DND-41 (cell line): ENCODE data around the gene HNRNPLL.

Experiments used
- ATAC-seq: fragments of 200-7000 bp; cut with Tn5 transposase; 3 replicates; pipeline ENCODE4 v1.9.1; 2021; ENCODE audit warnings: low read depth; ENCODE audit not compliant: insufficient read depth
- DNase-seq: peaks from one replicate; pipeline ENCODE4 v3.0.0-alpha.2; 2020
- H2AFZ ChIP-seq: 2 replicates; pipeline ENCODE4 v1.6.0; 2012; ENCODE audit warnings: low read depth, low read length
- H3K27ac ChIP-seq: 2 replicates; pipeline ENCODE4 v1.5.1; 2012; ENCODE audit warnings: low read length, inconsistent platforms
- H3K27me3 ChIP-seq: fragments of 200-600 bp; sonication (generic); 2 replicates; pipeline ENCODE4 v1.6.0; 2012; ENCODE audit warnings: low read length, mild to moderate bottlenecking, inconsistent platforms; ENCODE audit not compliant: insufficient read depth, poor library complexity
- H3K36me3 ChIP-seq: 2 replicates; pipeline ENCODE4 v1.5.1; 2012; ENCODE audit warnings: low read length, inconsistent platforms; ENCODE audit not compliant: insufficient read depth
- H3K4me1 ChIP-seq: 2 replicates; pipeline ENCODE4 v1.5.1; 2012; ENCODE audit warnings: mild to moderate bottlenecking, low read length; ENCODE audit not compliant: insufficient read depth
- H3K4me2 ChIP-seq: 2 replicates; pipeline ENCODE4 v1.6.0; 2012; ENCODE audit warnings: mild to moderate bottlenecking, moderate library complexity, low read length, inconsistent platforms; ENCODE audit not compliant: insufficient read depth
- H3K4me3 ChIP-seq, 2 experiments: fragments of 200-600 bp in 1 of 2; shearing (Covaris generic) in 1 of 2; 2 replicates each; pipeline ENCODE4 v1.5.1; 2012 to 2016; ENCODE audit warnings: inconsistent platforms in 2 of 2, low read length in 2 of 2, mild to moderate bottlenecking in 2 of 2, low read depth in 1 of 2, moderate library complexity in 1 of 2
- H3K79me2 ChIP-seq: 2 replicates; pipeline ENCODE4 v1.6.0; 2012; ENCODE audit warnings: low read length, inconsistent platforms; ENCODE audit not compliant: insufficient read depth
- H3K9ac ChIP-seq: 2 replicates; pipeline ENCODE4 v1.6.0; 2012; ENCODE audit warnings: low read depth, mild to moderate bottlenecking, inconsistent platforms, low read length, moderate library complexity
- H3K9me3 ChIP-seq: 2 replicates; pipeline ENCODE4 v1.5.1; 2012; ENCODE audit warnings: low read length, moderate library complexity, mild to moderate bottlenecking, inconsistent platforms; ENCODE audit not compliant: insufficient read depth, severe bottlenecking
- H4K20me1 ChIP-seq: 2 replicates; pipeline ENCODE4 v1.6.0; 2012; ENCODE audit warnings: low read length; ENCODE audit not compliant: insufficient read depth
- EZH2 ChIP-seq: IDR thresholded peaks from 3 replicates; pipeline ENCODE4 v1.6.1; 2012; ENCODE audit warnings: borderline replicate concordance, low read depth, mild to moderate bottlenecking, moderate library complexity, low read length, inconsistent platforms; ENCODE audit not compliant: severe bottlenecking
- TF ChIP-seq, protein P1 (sequence below): IDR thresholded peaks from 2 replicates; pipeline ENCODE4 v1.5.1; 2012; ENCODE audit warnings: borderline replicate concordance, low read length, moderate library complexity, mild to moderate bottlenecking; ENCODE audit not compliant: poor library complexity, severe bottlenecking; ENCODE audit errors: extremely low read depth

Gene HNRNPLL

GRCh38 chr2:38586931-38587330, 15.8 kb downstream of the HNRNPLL start:
- TF ChIP-seq, protein P1, sequence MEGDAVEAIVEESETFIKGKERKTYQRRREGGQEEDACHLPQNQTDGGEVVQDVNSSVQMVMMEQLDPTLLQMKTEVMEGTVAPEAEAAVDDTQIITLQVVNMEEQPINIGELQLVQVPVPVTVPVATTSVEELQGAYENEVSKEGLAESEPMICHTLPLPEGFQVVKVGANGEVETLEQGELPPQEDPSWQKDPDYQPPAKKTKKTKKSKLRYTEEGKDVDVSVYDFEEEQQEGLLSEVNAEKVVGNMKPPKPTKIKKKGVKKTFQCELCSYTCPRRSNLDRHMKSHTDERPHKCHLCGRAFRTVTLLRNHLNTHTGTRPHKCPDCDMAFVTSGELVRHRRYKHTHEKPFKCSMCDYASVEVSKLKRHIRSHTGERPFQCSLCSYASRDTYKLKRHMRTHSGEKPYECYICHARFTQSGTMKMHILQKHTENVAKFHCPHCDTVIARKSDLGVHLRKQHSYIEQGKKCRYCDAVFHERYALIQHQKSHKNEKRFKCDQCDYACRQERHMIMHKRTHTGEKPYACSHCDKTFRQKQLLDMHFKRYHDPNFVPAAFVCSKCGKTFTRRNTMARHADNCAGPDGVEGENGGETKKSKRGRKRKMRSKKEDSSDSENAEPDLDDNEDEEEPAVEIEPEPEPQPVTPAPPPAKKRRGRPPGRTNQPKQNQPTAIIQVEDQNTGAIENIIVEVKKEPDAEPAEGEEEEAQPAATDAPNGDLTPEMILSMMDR, result no peak
- no peak for TF ChIP-seq EZH2
- Histone ChIP-seq H3K9me3 (no peaks in the 10 kb centered on the region), H3K79me2 (peaks cover 75% of the 10 kb centered on the region), H3K4me1 (no peaks in the 10 kb centered on the region), H3K4me3 (no peak overlapping the region), H3K9ac (no peak overlapping the region), H3K36me3 (peaks cover 70% of the 10 kb centered on the region), H2AFZ (no peak overlapping the region), H3K27ac (no peak overlapping the region), H3K27me3 (no peaks in the 10 kb centered on the region), H3K4me2 (no peak overlapping the region), H4K20me1 (peaks cover 14% of the 10 kb centered on the region; the same call in 1 of the 2 replicates)
- ATAC-seq (no peak), DNase-seq (no peak)

GRCh38 chr2:38584881-38585280, 17.8 kb downstream of the HNRNPLL start:
- no peak overlapping the region for H2AFZ ChIP-seq
- H3K36me3 ChIP-seq, result peaks cover 74% of the 10 kb centered on the region
- peaks cover 60% of the 10 kb centered on the region for H3K79me2 ChIP-seq
- no peak overlapping the region for H3K4me2 ChIP-seq
- TF ChIP-seq EZH2, result no peak
- TF ChIP-seq, protein P1, result no peak
- DNase-seq (no peak), ATAC-seq (no peak)
- peaks cover 3% of the 10 kb centered on the region; the same call in 1 of the 2 replicates for H3K4me1 ChIP-seq
- H3K27me3 ChIP-seq, result no peaks in the 10 kb centered on the region
- H4K20me1 ChIP-seq, result peaks cover 7% of the 10 kb centered on the region; the same call in 1 of the 2 replicates
- H3K9me3 ChIP-seq, result no peaks in the 10 kb centered on the region
- no peak overlapping the region for H3K4me3 ChIP-seq
- no peak overlapping the region for H3K27ac ChIP-seq
- H3K9ac ChIP-seq, result no peak overlapping the region

- Histone ChIP-seq H3K9me3 (no peaks in the 10 kb centered on the region), H3K27me3 (no peaks in the 10 kb centered on the region), H3K4me2 (no peak overlapping the region), H3K4me3 (no peak overlapping the region), H4K20me1 (peaks cover 6% of the 10 kb centered on the region; the same call in 1 of the 2 replicates), H3K4me1 (peaks cover 3% of the 10 kb centered on the region; the same call in 1 of the 2 replicates), H3K79me2 (peaks cover 51% of the 10 kb centered on the region), H3K9ac (no peak overlapping the region), H3K36me3 (peaks cover 68% of the 10 kb centered on the region), H3K27ac (no peak overlapping the region), H2AFZ (no peak overlapping the region)
- ATAC-seq (no peak), DNase-seq (no peak)
- no peak for TF ChIP-seq EZH2
- TF ChIP-seq, protein P1, result no peak
Measured at GRCh38 chr2:38583994-38584393, 18.7 kb downstream of the HNRNPLL start.
